Sciatic nerve (tissue), 2 donors: ENCODE data around the gene ETHE1. TPM values are rescaled to one million over a fixed set of nuclear protein-coding genes. Genes with fewer than 3 reads are reported as not detected.

Source experiments
- ATAC-seq: fragments of 200-7000 bp; cut with Tn5 transposase; one replicate; pipeline ENCODE4 v1.9.1; 2020; ENCODE audit warnings: mild to moderate bottlenecking, moderate library complexity
- DNase-seq: peaks from one replicate; pipeline ENCODE4 v3.0.0-alpha.2; 2020; ENCODE audit warnings: low spot score
- intact Hi-C: fragments of 100-400 bp; cut with DNase I; formaldehyde crosslinking; loops from one replicate; pipeline ENCODE4 v1.14.2; 2022
- total RNA-seq: library from RNA; stranded (reverse); fragmentation: NEBNext Ultra II Directional; extraction: Animal tissue kit (Norgen Biotek cat#: 25700); gene quantifications from one replicate; pipeline ENCODE4 v1.2.1, GENCODE V29; 2021
- donor health status: DM: no; HTN: no; CAD: no.
- donor health status: DM: no; HTN: no; CAD: no.

The ETHE1 gene, protein sequence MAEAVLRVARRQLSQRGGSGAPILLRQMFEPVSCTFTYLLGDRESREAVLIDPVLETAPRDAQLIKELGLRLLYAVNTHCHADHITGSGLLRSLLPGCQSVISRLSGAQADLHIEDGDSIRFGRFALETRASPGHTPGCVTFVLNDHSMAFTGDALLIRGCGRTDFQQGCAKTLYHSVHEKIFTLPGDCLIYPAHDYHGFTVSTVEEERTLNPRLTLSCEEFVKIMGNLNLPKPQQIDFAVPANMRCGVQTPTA
- total RNA-seq = 33.3 TPM

DNA sequence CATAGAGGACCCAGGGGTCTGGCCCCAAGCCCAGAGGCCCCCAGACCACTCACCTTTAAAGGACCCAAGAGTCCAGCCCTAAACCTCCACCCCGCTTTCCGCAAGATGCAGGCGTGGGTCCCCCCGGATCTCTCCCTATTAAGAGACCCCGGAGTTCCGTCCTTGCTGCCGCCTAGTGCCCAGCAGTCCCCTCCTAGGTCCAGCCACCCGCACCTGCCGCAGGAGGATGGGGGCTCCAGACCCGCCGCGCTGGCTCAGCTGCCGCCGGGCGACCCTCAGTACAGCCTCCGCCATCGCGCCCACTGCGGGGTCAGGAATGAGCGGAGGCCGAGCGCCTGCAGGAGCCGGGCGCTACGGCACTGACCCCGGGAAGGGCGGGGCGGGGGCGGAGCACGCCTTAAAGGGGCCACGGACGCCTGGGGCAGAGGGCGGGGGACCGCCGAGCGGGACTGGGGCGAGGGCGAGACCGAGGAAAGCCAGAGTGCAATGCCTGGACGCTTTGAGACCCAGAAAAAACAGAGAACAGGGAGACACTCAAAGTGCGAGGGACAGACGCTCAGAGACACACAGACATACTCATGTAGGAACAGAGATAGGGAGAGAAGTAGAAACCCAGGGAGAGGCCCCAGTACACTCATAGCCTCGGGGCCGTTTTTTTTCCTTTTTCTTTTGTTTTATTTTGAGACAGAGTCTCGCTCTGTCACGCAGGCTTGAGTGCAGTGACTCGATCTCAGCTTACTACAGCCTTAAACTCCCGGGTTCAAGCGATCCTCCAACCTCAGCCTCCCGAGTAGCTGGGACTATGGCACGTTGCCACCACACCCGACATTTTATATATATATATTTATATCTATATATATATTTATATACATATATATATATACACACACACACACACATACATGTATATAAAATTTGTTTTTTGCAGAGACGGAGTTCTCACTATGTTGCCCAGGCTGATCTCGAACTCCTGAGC is at the start of gene ETHE1:
Gene ETHE1 (minus strand): TSS at position 318 of the 976 bp plus-strand sequence. CDS start 24 bp downstream, at position 294.
- intact Hi-C loops = no loop called here
- DNase-seq (peak; percentile 90), ATAC-seq (peak; percentile 92)

DNA sequence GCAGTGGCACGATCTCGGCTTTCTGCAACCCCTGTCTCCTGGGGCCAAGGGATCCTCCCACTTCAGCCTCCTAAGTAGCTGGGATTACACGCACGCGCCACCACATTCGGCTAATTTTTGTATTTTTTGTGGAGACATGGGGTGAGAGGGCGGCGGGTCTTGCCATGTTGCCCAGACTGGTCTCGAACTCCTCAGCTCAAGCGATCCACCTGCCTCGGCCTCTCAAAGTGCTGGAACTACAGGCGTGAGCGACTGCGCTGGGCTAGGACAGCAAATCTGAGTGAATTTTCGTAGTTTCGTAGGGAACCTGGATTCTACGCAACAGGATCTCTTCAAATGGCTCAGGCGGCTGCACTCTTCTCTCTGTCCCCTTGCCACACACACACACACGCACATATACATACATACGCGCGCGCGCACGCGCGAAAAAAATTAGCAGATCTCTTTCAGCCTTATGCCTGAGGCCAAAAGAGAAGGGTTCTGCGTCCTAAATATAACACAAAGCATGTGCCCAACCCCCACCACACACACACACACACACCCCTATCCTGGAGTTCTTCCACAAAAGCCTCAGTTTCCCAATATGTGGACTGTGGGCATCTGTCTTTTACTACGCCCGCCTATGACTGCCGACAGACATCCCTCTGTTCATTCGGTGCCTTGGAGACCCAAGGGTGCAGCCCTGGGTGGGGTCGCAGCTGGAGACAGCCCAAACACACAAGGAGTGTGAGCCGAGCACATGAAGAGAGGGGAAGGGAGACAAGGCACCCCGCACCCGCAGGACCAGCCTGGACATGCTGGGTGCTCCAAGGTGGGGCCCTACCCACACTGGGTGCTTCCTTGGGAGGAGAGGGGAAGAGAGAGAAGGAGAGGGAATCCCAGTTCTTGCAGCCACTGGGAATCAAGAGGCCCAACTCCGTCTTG is 49.2 kb upstream of the ETHE1 start:
- intact Hi-C loops = no loop called here
- no peak for ATAC-seq
- DNase-seq = no peak

DNA sequence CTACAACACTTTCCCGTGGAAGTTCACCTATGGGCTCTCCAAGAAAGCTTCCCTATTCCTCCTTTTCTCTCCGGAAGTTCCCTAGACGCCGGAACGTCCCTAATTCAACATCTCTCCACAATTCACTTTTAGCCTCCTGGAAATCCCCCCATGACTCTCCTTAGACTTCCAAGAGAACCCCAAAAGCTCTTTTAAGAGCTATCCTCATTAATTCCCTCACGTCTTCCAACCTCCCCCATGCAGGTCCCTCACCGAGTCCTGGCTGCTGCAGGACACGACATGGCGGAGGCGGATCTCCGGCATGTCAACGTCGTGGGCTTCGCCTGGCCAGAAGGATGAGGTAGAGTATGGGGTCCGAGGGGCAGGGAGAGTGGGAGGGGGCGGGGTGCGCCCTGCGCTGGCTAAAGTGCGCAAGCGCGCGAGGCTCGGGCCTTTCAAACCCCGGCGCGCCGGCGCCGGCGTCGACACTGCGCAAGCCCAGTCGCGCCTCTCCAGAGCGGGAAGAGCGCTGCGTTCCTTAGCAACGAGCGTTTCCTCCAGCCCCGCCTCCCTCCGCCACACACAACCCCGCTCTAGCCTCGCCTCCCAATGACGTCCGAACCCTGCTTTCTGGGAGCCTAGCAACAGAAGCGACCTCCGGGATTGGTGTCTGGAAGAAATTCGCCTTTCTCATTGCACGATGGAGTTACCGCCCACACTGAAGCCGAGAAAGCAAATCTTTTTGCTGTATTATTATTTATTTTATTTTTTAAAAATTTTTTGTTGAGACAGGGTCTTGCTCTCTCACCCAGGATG is 48.4 kb upstream of the ETHE1 start, which contains the start of the genes PINLYP and XRCC1:
Gene PINLYP (plus strand): TSS at position 646 of the 795 bp plus-strand sequence. CDS start 1,391 bp downstream, outside the sequence.
Gene XRCC1 (minus strand): TSS at position 372 of the 795 bp plus-strand sequence. CDS start 69 bp downstream, at position 303.
- ATAC-seq = peak; percentile 99
- DNase-seq = peak; percentile 98
- intact Hi-C loops = no loop called here

DNA sequence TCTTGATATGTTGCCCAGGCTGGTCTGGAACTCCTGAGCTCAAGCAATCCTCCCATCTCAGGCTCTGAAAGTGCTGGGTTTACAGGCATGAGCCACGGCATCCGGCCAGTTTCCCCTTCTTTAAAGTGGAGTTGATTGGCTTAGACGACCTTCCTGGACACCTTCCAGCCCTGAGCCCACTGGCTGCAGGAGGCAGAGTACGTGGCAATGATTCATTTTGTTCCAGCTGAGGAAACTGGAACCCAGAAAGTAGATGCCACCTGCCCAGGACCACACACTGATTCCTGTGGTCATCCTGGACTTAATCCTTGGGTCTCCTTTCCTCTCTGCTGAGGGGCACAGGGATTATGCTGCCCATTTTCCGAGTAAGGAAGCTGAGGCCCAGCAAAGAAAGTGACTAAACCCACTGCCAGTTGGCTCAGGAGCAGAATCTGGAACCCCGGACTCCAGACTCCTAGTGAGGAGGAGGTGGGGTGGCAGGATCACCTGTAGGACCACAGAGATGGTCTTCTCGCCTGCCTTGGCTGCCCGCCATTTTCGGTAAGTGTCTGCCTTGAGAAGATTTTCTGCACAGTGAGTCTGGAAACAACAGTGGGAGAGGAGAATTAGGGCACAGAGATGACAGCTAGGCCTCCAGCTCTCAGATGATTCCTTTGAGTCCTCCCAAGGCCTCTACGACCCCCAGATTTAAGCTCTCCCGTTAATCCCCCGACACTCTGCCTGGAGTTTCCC is 47.6 kb upstream of the ETHE1 start:
- no peak for DNase-seq

DNA sequence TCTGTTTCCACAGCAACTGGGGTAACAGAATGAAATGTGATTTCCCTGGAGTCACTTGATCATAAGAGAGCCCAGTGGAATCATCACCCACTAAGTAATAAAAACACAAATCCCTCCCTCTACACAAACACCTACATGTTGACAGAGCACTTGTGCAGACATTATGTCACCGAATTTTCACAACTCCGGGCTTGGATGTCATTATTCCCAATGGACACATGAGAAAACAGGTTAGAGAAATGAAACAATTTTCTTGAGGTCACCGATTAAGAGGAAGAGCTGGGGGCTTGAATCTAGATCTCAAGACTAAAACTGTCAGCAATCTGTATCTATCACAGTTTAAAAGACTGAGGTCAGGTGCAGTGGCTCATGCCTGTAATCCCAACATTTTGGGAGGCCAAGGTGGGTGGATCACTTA is 45.2 kb upstream of the ETHE1 start:
- intact Hi-C loops = no loop called here
- no peak for DNase-seq

More for the DNA sequence above, 47.6 kb upstream of the ETHE1 start:
- intact Hi-C loops = no loop called here
- ATAC-seq = no peak

DNA sequence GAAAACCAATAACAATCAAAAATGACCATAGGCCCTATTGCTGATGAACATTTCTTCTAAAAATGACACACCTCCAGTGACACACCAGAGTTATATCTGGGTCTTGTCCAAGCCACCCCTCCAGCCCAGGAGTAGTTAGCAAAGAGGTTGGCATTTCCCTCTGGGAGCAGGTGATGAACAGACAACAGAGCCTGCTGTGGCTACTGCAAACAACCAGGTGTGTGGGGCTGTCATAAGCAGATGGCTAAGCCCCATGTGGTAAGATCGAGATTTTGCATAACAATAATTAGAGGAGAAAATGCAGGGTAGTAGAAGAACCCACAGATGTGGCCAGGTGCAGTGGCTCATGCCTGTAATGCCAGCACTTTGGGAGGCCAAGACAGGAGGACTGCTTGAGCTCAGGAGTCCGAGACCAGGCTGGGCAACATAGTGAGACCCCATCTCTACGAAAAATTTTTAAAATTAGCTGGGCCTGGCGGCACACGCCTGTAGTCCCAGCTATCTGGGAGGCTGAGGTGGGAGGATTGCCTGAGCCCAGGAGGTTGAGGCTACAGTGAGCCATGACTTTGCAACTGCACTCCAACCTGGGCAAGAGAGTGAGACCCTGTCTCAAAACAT is 43.3 kb upstream of the ETHE1 start:
- ATAC-seq = no peak
- DNase-seq = no peak
- intact Hi-C loops = no loop called here

More for the DNA sequence above, 45.2 kb upstream of the ETHE1 start:
- ATAC-seq = no peak

DNA sequence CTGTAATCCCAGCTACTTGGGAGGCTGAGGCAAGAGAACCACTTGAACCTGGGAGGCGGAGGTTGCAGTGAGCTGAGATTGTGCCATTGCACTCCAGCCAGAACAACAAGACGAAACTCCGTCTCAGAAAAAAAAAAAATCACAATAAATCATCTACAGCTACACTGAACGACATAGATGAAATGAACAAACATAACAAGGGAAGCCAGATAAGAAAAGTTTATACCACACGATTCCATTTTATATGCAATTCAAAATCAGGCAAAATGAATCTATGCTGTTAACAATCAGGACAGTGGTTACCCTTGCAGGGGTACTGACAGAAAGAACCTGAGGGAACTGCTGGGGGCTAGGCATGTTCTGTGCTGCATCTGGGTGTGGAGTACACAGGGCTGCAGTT is 42.7 kb upstream of the ETHE1 start:
- DNase-seq (no peak), ATAC-seq (no peak)
- intact Hi-C loops = no loop called here

DNA sequence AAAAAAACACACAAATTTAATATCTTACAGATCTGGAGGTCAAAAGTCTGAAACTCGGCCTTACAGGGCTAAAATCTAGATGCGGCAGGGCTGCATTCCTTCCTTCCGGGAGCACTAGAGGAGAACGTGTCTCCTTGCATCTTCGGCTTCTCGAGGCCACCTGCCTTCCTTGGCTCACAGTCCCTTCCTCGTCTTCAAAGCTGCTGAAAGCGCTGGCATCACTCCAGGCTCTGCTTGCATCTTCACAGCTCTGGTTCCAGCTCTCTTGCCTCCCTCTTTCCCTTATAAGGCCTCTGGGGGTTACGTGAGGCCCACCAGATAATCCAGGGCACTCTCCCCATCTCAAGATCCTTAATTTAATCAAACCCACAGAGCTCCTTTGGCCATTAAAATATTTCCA is 37.8 kb upstream of the ETHE1 start:
- intact Hi-C loops = no loop called here
- ATAC-seq = no peak
- no peak for DNase-seq

DNA sequence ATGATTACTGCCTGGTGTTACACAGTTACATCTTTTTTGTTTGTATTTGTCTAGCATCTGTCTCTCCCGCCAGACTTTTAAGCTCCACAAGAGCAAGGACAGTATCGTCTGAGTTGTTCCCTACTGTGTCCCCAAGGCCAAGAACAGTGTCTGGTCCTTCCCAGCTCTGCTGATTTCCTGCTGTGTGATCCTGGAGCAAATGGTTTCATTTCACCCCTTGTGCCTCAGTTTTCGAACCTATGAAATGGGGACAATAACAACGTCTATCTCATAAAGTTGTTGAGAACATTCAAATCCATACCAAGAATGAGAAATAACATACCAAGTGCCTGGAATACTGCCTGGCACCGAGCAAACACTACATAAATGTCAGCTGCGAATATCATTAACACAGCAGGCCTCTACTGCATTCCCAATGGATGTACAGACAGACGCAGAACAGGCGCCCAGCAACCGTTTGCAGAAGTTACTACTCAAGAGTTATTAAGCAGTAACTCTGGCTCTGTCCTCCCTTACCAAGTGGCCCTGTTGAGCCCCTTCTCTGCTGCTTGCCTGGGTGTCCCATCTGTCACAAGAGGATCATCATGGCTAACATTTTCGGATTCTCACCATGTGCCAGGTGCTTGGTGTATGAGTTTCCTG is 36.9 kb upstream of the ETHE1 start:
- intact Hi-C loops = no loop called here
- no peak for ATAC-seq
- DNase-seq = no peak

DNA sequence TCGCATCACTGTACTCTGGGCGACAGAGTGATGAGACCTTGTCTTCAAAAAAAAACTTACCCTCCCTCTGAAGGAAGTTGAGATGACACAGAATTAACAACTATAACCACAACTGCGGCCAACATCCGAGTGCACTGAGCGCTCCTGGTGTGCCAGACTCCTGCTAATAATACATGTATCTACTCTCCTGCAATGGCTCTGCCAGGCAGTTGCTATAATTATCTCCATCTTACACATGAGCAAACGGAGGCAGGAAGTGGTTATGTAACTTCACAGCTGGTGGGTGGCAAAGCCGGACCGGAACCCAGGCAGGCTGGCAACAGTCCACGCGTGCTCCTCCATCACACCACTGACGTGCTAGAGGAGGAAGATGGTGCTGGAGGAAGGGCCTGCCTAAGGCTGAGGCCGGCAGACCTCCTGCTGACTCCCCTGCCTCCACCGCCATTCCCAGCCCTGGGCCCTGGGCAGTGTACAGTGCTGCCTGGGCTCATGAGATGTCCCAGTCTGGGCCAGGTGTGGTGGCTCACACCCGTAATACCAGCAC is 35.8 kb upstream of the ETHE1 start:
- ATAC-seq = peak; percentile 88
- DNase-seq = peak; percentile 83
- intact Hi-C loops = no loop called here

DNA sequence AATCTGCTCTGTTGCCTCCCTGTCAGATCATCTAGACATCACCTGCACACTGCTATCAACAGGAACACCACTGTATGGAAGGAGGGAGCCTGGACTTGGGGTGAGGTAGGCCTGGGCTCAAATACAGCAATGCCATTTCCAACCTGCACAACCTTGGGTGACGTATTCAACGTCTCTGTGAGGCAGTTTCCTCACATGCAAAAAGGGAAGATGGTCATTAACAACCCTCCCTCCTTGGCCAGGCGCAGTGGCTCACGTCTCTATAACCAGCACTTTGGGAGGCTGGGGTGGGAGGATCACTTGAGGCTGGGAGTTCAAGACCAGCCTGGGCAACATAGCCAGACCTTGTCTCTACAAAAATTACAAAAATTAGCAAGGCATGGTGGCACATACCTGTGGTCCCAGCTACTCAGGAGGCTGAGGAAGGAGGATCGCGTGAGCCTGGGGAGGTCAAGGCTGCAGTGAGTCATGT is 35.3 kb upstream of the ETHE1 start:
- intact Hi-C loops = no loop called here
- ATAC-seq (no peak), DNase-seq (no peak)

DNA sequence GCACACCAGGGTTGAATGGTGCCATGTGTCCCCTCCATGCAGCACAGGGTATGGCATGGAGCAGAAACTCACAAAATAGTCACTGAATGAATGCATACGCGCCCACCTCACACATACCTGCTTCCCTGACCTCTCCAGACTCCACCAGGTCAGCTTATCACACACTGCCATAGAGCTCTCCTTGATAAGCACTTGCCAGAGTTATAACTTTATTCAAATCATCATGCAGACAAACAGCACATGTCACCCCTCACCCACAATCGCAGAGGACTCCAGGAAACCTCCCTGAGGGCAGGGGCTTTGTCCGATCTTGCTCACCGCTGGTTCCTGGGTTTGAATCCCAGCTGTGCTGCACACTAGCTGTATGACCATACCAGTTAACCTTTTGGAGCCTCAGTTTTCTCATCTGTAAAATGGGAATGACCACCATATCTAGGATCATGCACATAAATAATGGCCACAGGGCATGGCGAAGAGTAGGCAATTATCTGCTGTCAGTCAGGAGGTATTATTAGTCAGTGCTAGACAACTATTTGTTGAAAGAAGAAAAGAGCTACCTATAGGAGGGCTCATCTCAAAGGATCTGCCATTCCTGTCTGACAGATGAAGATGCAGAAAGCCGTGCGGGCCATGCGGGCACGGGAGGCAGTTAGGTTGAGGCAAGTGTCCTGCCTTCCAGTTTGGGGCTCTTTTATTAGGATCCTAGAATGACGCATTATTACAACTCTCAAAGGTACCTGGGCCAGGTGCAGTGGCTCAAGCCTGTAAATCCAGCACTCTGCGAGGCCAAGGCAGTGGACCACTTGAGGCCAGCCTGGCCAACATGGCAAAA is 34.4 kb upstream of the ETHE1 start:
- ATAC-seq = no peak
- DNase-seq = no peak
- intact Hi-C loops = no loop called here

DNA sequence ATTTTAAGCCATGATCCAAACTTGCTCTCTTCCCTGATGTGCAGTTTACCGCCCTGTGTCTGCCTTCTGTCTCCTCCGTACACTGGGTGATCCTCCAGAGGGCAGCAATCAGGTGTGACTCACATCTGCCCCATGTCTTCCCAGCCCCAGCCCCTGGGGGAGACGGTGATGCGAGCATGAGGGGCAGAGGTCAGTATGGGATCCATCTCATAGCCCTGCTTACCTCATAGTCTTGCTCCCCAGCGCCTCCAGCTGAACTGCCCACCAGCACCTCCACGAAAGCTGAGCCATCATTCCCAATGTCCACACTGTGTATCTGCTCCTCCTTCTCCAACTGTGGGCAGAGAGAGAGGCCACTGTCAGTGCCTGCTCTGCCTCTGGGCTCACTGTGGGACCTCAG is 33.7 kb upstream of the ETHE1 start:
- DNase-seq (no peak), ATAC-seq (no peak)
- intact Hi-C loops = no loop called here

DNA sequence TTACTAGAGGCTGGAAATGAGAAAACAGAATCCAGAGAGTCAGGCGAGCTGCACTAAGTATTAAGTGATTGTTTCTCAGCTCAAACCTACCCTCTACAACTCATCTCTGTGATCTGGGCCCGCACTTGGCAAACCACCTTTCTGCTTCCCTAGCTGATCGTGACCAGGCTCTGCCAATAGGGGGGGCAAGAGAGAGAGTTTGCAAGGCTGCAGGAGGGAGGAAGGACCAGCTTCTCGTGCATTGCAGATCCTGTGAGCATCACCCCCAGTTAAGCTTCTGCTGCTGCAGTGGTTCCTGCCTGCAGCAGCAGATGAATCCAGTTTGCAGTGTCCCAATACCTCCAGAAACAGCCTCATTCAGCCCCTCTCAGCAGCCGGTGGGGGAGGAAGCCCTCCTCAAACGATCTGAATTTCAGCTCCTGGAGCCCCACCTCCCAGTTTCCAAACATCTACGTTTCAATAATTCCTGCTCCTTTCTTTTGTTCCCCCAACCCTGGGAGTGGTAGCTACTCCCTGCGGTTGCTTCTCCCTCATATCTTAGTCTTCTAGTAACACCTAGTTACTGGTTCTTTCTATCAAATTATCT is 28.3 kb upstream of the ETHE1 start:
- ATAC-seq = peak; percentile 64
- intact Hi-C loops = no loop called here
- DNase-seq = peak; percentile 82

DNA sequence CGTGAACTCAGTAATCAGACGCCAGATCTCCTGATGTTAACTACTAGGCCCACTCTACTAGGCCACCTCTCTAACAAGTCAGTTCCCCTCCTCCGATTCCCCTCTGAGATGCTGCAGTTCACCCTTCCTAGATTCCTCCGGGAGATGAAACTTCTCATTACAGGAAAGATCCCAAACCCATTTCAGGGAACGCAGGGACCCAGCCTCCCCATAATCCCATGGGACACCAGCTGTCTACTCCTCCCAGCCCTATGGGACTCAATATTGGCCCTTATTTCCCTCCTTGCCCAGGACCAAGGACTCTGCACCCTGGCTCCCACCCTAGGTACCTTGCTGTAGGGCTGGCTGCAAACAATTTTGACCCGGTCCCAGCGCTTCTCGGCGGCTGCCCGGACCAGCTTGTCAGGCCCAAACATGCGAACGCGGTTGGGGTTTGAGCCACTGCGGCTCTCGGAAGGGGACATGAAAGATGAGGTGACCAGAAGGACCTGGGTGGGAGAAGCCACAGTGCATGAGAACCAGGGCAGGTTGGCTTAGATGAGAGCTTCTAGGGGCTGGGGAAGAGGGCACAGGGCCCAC is 27.4 kb upstream of the ETHE1 start:
- ATAC-seq (no peak), DNase-seq (no peak)
- intact Hi-C loops = no loop called here
